Measurements from ENCODE around the gene SSNA1.

The SSNA1 gene

GRCh38 chr9:137184881-137185660, 3.4 kb upstream of the SSNA1 start:
- Histone ChIP-seq H3K4me3 (replicated peaks; ENCODE audit: low read depth, low read length) (no peak overlapping the region), H3K27me3 (replicated peaks; ENCODE audit: control insufficient read depth, insufficient read depth, low read length) (no peaks in the 10 kb centered on the region), H3K36me3 (ENCODE audit: control insufficient read depth, insufficient read depth, low read length) (peaks cover 35% of the 10 kb centered on the region)
- no peak for DNase-seq (ENCODE audit: extremely low read depth, insufficient read length)
- TF ChIP-seq CTCF (IDR thresholded peaks at IDR 0.05; ENCODE audit: insufficient read depth, low read length, poor library complexity, severe bottlenecking) = no peak

GRCh38 chr9:137185921-137186320, 2.6 kb upstream of the SSNA1 start:
- no peak for DNase-seq (ENCODE audit: extremely low read depth, insufficient read length)
- H3K36me3 ChIP-seq (ENCODE audit: control insufficient read depth, insufficient read depth, low read length) = peaks cover 37% of the 10 kb centered on the region
- no peak for TF ChIP-seq CTCF (IDR thresholded peaks at IDR 0.05; ENCODE audit: insufficient read depth, low read length, poor library complexity, severe bottlenecking)
- no peak overlapping the region for H3K4me3 ChIP-seq (replicated peaks; ENCODE audit: low read depth, low read length)
- no peaks in the 10 kb centered on the region for H3K27me3 ChIP-seq (replicated peaks; ENCODE audit: control insufficient read depth, insufficient read depth, low read length)

- no peak for TF ChIP-seq CTCF (IDR thresholded peaks at IDR 0.05; ENCODE audit: insufficient read depth, low read length, poor library complexity, severe bottlenecking)
- DNase-seq (ENCODE audit: extremely low read depth, insufficient read length) = no peak
- peaks cover 35% of the 10 kb centered on the region for H3K36me3 ChIP-seq (ENCODE audit: control insufficient read depth, insufficient read depth, low read length)
- H3K4me3 ChIP-seq (replicated peaks; ENCODE audit: low read depth, low read length) = no peak overlapping the region
- no peaks in the 10 kb centered on the region for H3K27me3 ChIP-seq (replicated peaks; ENCODE audit: control insufficient read depth, insufficient read depth, low read length)
Observed at GRCh38 chr9:137186385-137186784, 2.1 kb upstream of the SSNA1 start.

- peaks cover 36% of the 10 kb centered on the region for H3K36me3 ChIP-seq (ENCODE audit: control insufficient read depth, insufficient read depth, low read length)
- H3K27me3 ChIP-seq (replicated peaks; ENCODE audit: control insufficient read depth, insufficient read depth, low read length) = no peaks in the 10 kb centered on the region
- DNase-seq (ENCODE audit: extremely low read depth, insufficient read length) = no peak
- no peak for TF ChIP-seq CTCF (IDR thresholded peaks at IDR 0.05; ENCODE audit: insufficient read depth, low read length, poor library complexity, severe bottlenecking)
- peak overlapping the region; percentile 96 for H3K4me3 ChIP-seq (replicated peaks; ENCODE audit: low read depth, low read length)
Observed at GRCh38 chr9:137187386-137187785, 1.1 kb upstream of the SSNA1 start.

GRCh38 chr9:137188086-137188489, 388 bp upstream of the SSNA1 start:
- no peak for TF ChIP-seq CTCF (IDR thresholded peaks at IDR 0.05; ENCODE audit: insufficient read depth, low read length, poor library complexity, severe bottlenecking)
- no peak for DNase-seq (ENCODE audit: extremely low read depth, insufficient read length)
- H3K36me3 ChIP-seq (ENCODE audit: control insufficient read depth, insufficient read depth, low read length) = peaks cover 30% of the 10 kb centered on the region

More at GRCh38 chr9:137188086-137188489, 388 bp upstream of the SSNA1 start:
- no peaks in the 10 kb centered on the region for H3K27me3 ChIP-seq (replicated peaks; ENCODE audit: control insufficient read depth, insufficient read depth, low read length)
- peak overlapping the region; percentile 96 for H3K4me3 ChIP-seq (replicated peaks; ENCODE audit: low read depth, low read length)
